Activated CD4-positive, alpha-beta T cell treated with anti-CD3 and anti-CD28 coated beads for 1 hour (primary cell): ENCODE data around the gene NEGR1.

Experiments used
- DNase-seq: peaks from one replicate; pipeline ENCODE4 v3.0.0-alpha.2; 2020

NEGR1 gene

GRCh38 chr1:71526824-71527223, 755.5 kb downstream of the NEGR1 start:
- no peak for DNase-seq

DNA sequence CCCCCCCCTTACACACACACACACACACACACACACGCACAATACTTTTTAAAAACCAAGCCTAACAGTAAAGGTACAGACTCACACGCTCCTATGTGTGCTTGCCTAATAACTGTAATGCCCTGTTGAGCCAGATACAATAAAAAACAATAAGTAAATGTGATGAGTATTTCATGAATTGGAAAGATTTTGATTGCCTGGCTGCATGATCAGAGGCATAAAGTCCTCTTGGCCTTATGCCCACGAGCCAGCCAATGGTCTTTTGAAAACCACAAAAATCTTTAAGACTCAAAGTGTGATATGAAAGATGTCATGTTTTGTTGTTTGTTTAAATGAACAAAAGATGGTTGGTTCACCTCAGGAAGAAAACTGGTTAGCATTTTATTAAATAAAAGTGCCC, 759.6 kb downstream of the NEGR1 start:
- no peak for DNase-seq

- no peak for DNase-seq
Measured at GRCh38 chr1:71521655-71522264, 760.6 kb downstream of the NEGR1 start.

DNA sequence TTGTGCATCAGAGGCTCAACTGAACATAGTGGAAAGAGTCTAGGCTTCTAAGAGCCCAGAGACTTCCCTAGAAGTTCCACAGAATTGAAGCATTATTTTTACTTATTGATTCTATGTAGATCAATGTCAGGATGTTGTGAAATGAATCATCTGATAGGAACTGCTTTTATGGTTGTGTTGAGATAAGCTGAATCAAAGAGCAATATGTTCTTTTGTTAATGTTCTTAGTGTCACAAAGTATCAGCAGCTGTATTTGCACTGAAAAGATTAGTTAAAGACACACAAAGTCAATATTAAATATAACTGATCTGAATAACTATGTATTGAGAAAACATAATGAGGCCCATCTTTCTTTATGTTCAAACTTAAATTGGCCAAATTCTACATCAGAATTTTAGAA, 770.8 kb downstream of the NEGR1 start:
- DNase-seq: no peak

DNA sequence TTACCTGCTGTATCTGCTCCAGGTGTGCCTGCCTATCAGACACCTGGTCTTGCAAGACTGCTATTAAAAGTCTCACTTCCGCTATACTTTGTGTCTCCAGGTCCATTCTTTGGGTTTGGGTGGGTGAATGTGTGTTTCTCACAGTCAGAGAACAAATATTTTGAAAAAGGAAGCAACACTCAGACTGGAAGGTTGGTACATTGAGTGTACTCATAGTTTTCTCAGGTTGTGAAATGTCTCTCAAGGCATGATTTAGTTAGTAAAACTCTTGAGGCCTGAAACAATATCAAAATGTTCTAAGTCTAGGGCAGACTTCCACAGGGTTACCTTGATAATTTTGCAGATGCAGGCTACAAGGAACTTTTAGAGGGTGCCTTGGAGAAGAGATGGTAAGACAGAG, 771.6 kb downstream of the NEGR1 start:
- no peak for DNase-seq

DNA sequence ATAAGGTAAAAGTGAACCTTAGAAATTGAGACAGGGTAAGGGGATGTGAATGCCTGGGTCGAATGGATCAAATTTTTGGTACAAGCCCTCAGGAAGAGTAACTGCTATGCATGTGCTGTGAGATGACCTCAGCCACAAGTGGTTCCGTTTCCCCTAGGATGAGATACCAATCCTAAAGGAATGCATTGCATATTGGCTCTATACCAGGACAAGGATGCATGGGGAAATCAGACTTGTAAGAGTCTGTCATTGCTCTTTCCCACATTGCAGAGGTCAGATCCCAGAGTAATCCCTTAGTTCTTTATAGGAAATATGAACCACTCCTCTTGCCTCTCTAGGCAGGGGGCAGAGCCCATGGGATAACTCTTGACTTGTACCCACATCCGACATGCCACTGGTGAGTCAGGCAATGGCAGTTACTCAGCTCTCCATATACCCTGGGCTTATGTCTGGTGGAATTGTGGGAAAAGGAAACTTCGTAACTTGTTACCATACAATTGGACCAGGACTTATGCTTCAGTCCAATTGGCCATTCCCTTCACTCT, 773.2 kb downstream of the NEGR1 start:
- DNase-seq: no peak

- DNase-seq: no peak
Measured at GRCh38 chr1:71502006-71502405, 780.3 kb downstream of the NEGR1 start.

DNA sequence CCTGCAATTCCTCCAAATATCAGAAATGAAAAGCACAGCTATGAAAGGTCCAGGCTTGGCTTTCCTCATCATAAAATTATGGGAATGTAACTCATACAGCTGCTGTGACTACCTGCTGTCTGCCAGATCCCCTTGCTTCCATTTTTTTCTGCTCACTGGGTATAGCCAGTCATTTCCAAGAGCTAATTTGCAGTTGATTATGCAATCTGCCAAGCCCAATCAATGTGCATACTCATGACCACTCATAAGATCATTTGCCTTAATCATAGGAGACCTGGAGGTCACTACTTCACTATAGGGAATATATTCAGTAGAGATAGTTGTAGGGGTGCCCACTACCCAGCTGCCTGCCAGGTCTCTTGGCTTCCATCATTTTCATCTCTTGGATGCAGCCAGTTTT, 783.8 kb downstream of the NEGR1 start:
- DNase-seq: no peak

DNA sequence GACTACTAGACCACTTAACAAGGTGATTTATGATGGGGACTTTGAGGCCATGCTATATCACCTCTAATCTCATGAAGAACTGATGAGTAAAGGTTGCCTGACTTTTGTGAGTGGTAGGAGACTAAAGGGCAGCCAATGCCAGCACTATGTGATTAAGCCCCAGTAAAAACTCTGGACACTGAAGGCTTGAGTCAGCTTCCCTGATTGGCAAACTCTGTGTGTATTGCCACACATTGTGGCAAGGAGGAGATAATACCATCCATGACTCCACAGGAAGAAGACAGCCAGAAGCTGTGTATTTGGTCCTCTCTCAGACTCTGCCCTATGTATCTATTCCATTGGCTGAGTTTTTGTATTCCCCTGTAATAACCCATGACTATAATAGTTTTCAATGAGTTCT, 788.2 kb downstream of the NEGR1 start:
- DNase-seq: no peak

DNA sequence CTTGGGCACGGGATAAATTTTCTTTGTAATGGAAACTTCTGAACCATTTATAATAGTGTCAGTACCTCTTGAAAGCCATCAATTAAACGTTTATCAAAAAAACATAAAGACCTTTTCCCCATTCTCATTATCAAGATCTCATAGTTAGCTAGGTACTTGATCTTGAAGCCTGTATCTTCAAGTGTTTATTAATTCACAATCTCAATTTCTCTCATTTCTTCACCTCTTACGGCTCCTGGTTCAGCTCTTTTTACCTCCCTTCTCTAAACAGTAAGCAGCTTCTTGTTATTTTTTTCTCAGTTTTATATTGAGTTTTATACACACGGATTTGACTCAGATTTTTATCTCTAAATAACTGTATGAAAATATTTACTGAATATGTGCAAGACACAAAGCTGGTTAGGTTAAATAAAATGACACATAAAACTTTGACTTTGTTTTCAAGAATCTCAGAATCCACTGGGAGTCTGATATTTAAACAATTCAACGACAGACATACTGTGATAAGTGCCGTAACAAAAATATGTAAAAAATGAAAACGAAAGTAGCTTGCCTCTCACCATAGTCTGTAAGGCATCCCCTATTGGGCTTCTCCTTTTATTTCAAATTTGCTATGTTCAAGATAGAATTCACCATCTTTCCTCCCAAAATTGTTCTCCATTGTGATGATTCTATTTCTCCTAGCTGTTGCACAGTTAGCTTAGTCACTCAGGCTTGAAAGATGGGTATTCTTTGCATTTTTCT, 789.9 kb downstream of the NEGR1 start:
- no peak for DNase-seq

GRCh38 chr1:71490432-71490831, 791.9 kb downstream of the NEGR1 start:
- no peak for DNase-seq

DNA sequence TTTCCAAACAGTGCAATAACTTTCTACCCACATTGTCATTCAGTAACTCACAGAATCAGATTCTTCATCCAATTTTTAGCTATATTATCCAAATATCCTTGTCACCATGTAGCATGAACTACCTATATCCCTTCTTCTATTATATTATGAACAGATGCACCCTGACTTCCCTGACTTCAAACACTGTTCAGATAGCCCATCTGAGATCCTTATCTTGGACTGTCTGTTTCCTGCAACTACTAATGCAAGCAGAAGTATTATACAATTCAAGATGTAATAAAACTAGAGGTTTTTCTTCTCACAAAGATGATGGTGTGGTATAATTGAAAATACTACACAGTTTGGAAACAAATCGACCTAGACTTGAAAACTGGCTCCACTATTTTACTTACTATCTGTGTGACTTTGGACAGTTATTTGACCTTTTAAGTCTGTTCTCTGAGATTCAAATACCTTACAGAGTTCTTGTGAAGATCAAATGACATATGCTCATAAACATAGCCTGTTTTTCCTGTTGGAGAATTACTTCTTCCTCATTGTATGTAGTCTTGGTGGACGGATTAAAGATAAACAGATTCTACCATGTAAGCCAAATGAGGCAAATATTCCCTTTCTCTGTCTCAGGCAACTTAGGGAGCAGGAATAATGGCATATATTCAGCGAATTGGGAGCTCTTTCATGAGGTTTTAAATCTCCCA, 793.6 kb downstream of the NEGR1 start:
- DNase-seq: no peak

- DNase-seq: no peak
Measured at GRCh38 chr1:71473331-71473730, 809.0 kb downstream of the NEGR1 start.

GRCh38 chr1:71465093-71465492, 817.2 kb downstream of the NEGR1 start:
- no peak for DNase-seq

GRCh38 chr1:71464016-71464415, 818.3 kb downstream of the NEGR1 start:
- no peak for DNase-seq

GRCh38 chr1:71463144-71463543, 819.2 kb downstream of the NEGR1 start:
- DNase-seq: no peak

- DNase-seq: no peak
Measured at GRCh38 chr1:71462247-71462646, 820.1 kb downstream of the NEGR1 start.

GRCh38 chr1:71461416-71461815, 820.9 kb downstream of the NEGR1 start:
- DNase-seq: no peak

DNA sequence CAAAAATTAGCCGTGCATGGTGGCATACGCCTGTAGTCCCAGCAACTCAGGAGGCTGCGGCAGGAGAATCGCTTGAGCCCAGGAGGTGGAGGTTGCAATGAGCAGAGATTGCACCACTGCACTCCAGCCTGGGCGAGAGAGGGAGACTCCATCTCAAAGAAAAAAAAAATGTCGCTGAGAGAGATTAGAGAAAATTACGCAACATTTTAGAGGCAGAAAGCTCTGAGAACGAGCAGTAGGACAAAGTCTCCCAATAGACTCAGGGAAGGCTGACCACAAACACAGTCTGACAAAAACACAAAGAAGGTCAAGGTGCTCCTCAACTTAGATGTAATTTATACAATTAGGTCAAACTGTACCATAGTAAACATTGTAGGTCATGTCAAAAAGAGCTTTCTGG, 833.9 kb downstream of the NEGR1 start:
- no peak for DNase-seq

DNA sequence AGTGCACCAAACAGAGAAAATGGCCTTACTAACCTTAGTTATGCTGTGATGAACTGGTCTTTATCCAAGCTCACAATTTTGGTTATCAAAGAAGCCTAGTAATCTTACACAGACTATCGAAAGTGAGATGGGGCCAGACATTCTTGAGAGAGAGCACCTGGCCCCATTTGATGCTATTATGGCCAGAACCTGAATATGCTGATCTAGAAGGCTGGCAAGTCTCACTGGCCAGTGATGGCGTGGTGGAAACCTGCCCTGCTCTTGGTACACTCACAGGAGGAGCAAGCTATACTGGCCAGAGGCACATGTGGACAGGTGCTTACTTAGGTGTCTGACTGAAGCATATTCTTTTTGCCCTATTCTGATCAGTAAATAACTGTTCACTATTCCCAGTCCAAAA, 843.7 kb downstream of the NEGR1 start:
- DNase-seq: no peak

DNA sequence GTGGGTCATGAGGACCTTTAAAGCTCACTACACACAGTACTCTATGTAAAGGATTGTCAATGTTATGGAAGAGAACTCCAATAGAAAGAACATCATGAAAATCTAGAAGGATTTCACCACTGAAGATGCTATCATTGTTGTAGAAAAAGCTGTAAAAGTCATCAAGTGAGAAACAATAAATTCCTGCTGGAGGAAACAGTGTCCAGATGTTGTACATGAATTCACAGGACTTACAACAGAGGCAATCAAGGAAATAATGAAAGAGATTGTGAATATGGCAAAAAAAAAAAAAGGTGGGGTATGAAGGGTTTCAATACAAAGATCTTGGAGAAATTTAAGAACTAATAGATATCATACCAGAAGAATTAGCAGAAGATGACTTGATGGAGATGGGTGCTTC, 846.4 kb downstream of the NEGR1 start:
- no peak for DNase-seq

- no peak for DNase-seq
Measured at GRCh38 chr1:71434240-71434639, 848.1 kb downstream of the NEGR1 start.

GRCh38 chr1:71428029-71428428, 854.3 kb downstream of the NEGR1 start:
- DNase-seq: no peak

- DNase-seq: no peak
Measured at GRCh38 chr1:71427066-71427465, 855.3 kb downstream of the NEGR1 start.
